ENCODE measurements around the gene ERFE.

ERFE gene

DNA sequence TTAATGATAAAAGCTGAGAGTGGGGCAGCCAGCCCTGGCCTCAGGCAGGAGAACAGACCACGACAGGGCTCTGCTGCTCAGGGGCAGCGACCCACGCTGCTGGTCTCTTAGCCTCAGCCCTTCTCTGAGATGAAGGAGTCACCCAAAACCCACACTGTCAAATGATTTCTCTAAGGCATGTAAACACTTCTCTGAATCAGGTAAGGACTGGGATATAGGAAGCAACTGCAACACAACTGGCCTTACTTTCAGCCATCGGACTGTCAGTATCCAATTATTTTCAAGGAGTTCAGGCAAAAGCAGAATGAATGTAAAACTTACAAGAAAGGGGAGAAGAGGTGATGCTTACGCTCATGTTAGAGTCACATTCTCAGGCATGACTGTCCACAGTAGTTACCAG is 21.8 kb downstream of the ERFE start:
- H3K9me3 ChIP-seq (ENCODE audit: insufficient read depth, low read length, severe bottlenecking), result no peaks in the 10 kb centered on the region
- H3K9ac ChIP-seq (ENCODE audit: low read depth, low read length), result no peak overlapping the region
- H3K4me3 ChIP-seq (ENCODE audit: low read depth in 1 of 2, low read length in 2 of 2), result no peak overlapping the region
- DNase-seq (no peak), ATAC-seq (ENCODE audit: insufficient read depth, low read depth) (no peak)
- TF ChIP-seq, protein P1, sequence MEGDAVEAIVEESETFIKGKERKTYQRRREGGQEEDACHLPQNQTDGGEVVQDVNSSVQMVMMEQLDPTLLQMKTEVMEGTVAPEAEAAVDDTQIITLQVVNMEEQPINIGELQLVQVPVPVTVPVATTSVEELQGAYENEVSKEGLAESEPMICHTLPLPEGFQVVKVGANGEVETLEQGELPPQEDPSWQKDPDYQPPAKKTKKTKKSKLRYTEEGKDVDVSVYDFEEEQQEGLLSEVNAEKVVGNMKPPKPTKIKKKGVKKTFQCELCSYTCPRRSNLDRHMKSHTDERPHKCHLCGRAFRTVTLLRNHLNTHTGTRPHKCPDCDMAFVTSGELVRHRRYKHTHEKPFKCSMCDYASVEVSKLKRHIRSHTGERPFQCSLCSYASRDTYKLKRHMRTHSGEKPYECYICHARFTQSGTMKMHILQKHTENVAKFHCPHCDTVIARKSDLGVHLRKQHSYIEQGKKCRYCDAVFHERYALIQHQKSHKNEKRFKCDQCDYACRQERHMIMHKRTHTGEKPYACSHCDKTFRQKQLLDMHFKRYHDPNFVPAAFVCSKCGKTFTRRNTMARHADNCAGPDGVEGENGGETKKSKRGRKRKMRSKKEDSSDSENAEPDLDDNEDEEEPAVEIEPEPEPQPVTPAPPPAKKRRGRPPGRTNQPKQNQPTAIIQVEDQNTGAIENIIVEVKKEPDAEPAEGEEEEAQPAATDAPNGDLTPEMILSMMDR (IDR thresholded peaks at IDR 0.05; ENCODE audit: borderline replicate concordance, extremely low read depth, low read length, poor library complexity, severe bottlenecking), result no peak
- no peak for TF ChIP-seq EZH2 (IDR thresholded peaks at IDR 0.05; ENCODE audit: borderline replicate concordance, low read depth, low read length, severe bottlenecking)
- no peak overlapping the region for H2AFZ ChIP-seq (ENCODE audit: low read depth, low read length)
- peaks cover 96% of the 10 kb centered on the region for H3K36me3 ChIP-seq (ENCODE audit: insufficient read depth, low read length)
- H3K4me2 ChIP-seq (ENCODE audit: insufficient read depth, low read length), result no peak overlapping the region
- H3K27ac ChIP-seq (ENCODE audit: low read length), result no peak overlapping the region
- no peaks in the 10 kb centered on the region for H3K79me2 ChIP-seq (ENCODE audit: insufficient read depth, low read length)
- no peaks in the 10 kb centered on the region for H3K4me1 ChIP-seq (ENCODE audit: insufficient read depth, low read length)
- H3K27me3 ChIP-seq (ENCODE audit: insufficient read depth, low read length, poor library complexity), result no peaks in the 10 kb centered on the region
- peaks cover 10% of the 10 kb centered on the region; the same call in 1 of the 2 replicates for H4K20me1 ChIP-seq (ENCODE audit: insufficient read depth, low read length)

DNA sequence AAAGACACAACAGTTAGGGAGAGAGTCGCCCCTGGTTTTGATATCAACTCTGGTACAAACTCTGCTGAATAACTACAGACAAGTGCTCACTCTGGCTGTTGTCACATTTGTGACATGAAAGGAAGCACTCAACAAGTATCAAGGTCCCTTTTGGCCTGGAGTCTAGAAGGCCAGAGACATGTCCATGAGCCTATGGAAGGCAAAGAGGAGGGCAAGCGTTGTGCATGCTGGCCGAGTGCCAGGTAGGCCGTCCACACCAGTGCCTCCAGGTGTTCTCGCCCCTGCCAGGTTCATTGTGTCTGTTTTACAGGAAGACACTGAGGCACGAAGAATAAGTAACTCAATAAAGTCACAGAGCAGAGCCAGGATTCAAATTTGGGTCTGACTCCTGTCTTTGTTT is 23.6 kb downstream of the ERFE start:
- H3K9ac ChIP-seq (ENCODE audit: low read depth, low read length), result no peak overlapping the region
- no peak overlapping the region for H2AFZ ChIP-seq (ENCODE audit: low read depth, low read length)
- no peaks in the 10 kb centered on the region for H3K9me3 ChIP-seq (ENCODE audit: insufficient read depth, low read length, severe bottlenecking)
- no peak overlapping the region for H3K4me3 ChIP-seq (ENCODE audit: low read depth in 1 of 2, low read length in 2 of 2)
- no peaks in the 10 kb centered on the region for H3K27me3 ChIP-seq (ENCODE audit: insufficient read depth, low read length, poor library complexity)
- H3K4me2 ChIP-seq (ENCODE audit: insufficient read depth, low read length), result no peak overlapping the region
- no peak for ATAC-seq (ENCODE audit: insufficient read depth, low read depth)
- DNase-seq, result no peak
- no peak overlapping the region for H3K27ac ChIP-seq (ENCODE audit: low read length)
- no peaks in the 10 kb centered on the region for H3K4me1 ChIP-seq (ENCODE audit: insufficient read depth, low read length)
- TF ChIP-seq EZH2 (IDR thresholded peaks at IDR 0.05; ENCODE audit: borderline replicate concordance, low read depth, low read length, severe bottlenecking), result no peak
- TF ChIP-seq, protein P1 (IDR thresholded peaks at IDR 0.05; ENCODE audit: borderline replicate concordance, extremely low read depth, low read length, poor library complexity, severe bottlenecking), result no peak
- peaks cover 99% of the 10 kb centered on the region for H3K36me3 ChIP-seq (ENCODE audit: insufficient read depth, low read length)
- H3K79me2 ChIP-seq (ENCODE audit: insufficient read depth, low read length), result no peaks in the 10 kb centered on the region; the same call in 1 of the 2 replicates
- peaks cover 17% of the 10 kb centered on the region; the same call in 1 of the 2 replicates for H4K20me1 ChIP-seq (ENCODE audit: insufficient read depth, low read length)

DNA sequence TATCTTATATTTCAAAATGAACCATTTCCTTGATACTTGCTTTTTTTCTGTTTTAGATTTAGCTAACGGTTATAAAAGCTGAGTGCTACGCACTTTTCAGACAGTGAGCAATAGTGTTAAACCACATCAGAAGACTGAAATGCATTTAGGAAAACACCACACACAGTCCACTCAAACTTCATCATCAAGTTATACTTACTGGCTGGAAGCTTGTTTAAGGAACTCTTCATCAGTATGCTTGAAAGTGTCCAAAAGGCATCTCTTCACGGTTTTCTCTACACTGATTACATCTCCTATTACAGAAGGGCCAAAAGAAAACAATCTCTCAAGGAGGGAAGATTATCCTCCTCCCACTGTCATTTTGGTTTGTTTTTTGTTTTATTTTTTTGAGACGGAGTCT is 25.1 kb downstream of the ERFE start:
- H3K36me3 ChIP-seq (ENCODE audit: insufficient read depth, low read length), result peaks cover 99% of the 10 kb centered on the region
- no peak overlapping the region for H3K4me2 ChIP-seq (ENCODE audit: insufficient read depth, low read length)

More for the DNA sequence above, 25.1 kb downstream of the ERFE start:
- ATAC-seq (ENCODE audit: insufficient read depth, low read depth) (no peak), DNase-seq (no peak)
- Histone ChIP-seq H3K4me3 (ENCODE audit: low read depth in 1 of 2, low read length in 2 of 2) (no peak overlapping the region), H4K20me1 (ENCODE audit: insufficient read depth, low read length) (peaks cover 23% of the 10 kb centered on the region; the same call in 1 of the 2 replicates), H3K9me3 (ENCODE audit: insufficient read depth, low read length, severe bottlenecking) (no peaks in the 10 kb centered on the region), H2AFZ (ENCODE audit: low read depth, low read length) (no peak overlapping the region), H3K4me1 (ENCODE audit: insufficient read depth, low read length) (no peaks in the 10 kb centered on the region), H3K27me3 (ENCODE audit: insufficient read depth, low read length, poor library complexity) (no peaks in the 10 kb centered on the region), H3K9ac (ENCODE audit: low read depth, low read length) (no peak overlapping the region), H3K79me2 (ENCODE audit: insufficient read depth, low read length) (peaks cover 3% of the 10 kb centered on the region; the same call in 1 of the 2 replicates), H3K27ac (ENCODE audit: low read length) (no peak overlapping the region)
- no peak for TF ChIP-seq EZH2 (IDR thresholded peaks at IDR 0.05; ENCODE audit: borderline replicate concordance, low read depth, low read length, severe bottlenecking)
- TF ChIP-seq, protein P1 (IDR thresholded peaks at IDR 0.05; ENCODE audit: borderline replicate concordance, extremely low read depth, low read length, poor library complexity, severe bottlenecking), result no peak
